Upper lobe of left lung (tissue), 4 donors: ENCODE results near the gene TYW3.

Experiments
- CTCF ChIP-seq, 6 experiments: fragments of 450-650 bp in 4 of 6; fragments of 200-600 bp in 2 of 6; sonication (generic) in 2 of 6; IDR thresholded peaks; one replicate each; pipeline ENCODE4 v1.5.1; 2016 to 2019; ENCODE audit warnings: antibody characterized with exemption in 6 of 6
- POLR2A ChIP-seq, 4 donors: fragments of 450-650 bp; IDR thresholded peaks; one replicate each; pipeline ENCODE4 v1.5.1; 2016 to 2017; ENCODE audit warnings: antibody characterized with exemption in 4 of 4, mild to moderate bottlenecking in 2 of 4

GRCh38 chr1:74716822-74717221 lies 16.1 kb upstream of the TYW3 start:
- TF ChIP-seq CTCF (IDR thresholded peaks at IDR 0.05): no peak
- TF ChIP-seq POLR2A (IDR thresholded peaks at IDR 0.05): no peak
